ENCODE data around the gene CLCN6. TPM values are rescaled to one million over a fixed set of nuclear protein-coding genes. Genes with fewer than 3 reads are reported as not detected.

Gene CLCN6
- total RNA-seq, 2 donors from 2014 or later: 29.6 to 31.5 TPM

GRCh38 chr1:11788549-11789053 lies 17.4 kb upstream of the CLCN6 start:
- no peaks in the 10 kb centered on the region for H3K9me3 ChIP-seq (ENCODE audit: control insufficient read depth, low read length)
- DNase-seq: no peak
- H3K36me3 Mint-ChIP-seq (ENCODE audit: low read depth): peaks cover 24% of the 10 kb centered on the region

GRCh38 chr1:11789126-11790067 lies 16.6 kb upstream of the CLCN6 start:
- H3K9me3 ChIP-seq (ENCODE audit: control insufficient read depth, low read length): no peaks in the 10 kb centered on the region
- Mint-ChIP-seq H3K4me1 (peaks cover 24% of the 10 kb centered on the region), H3K9me3 (no peaks in the 10 kb centered on the region), H3K27ac (no peak overlapping the region), H3K36me3 (ENCODE audit: low read depth) (peaks cover 25% of the 10 kb centered on the region), H3K27me3 (ENCODE audit: insufficient read depth) (no peaks in the 10 kb centered on the region), H3K4me3 (no peak overlapping the region)
- WGBS, 2 experiments (ENCODE audit: insufficient coverage in 1 of 2, insufficient read length in 1 of 2): 90 to 94% methylated on average over 8 to 13 of the region's 13 CpGs
- no peak overlapping the region for H3K4me3 ChIP-seq (ENCODE audit: low read length)
- DNase-seq: no peak
- peak overlapping the region; percentile 73 for H3K27ac ChIP-seq (ENCODE audit: low read depth, low read length)
- H3K9ac ChIP-seq (ENCODE audit: extremely low read depth, low read length, poor library complexity, severe bottlenecking): no peak overlapping the region
- H3K4me1 ChIP-seq (ENCODE audit: control insufficient read depth, insufficient read depth, low read length): peaks cover 26% of the 10 kb centered on the region
- H3K36me3 ChIP-seq (ENCODE audit: control insufficient read depth, insufficient read depth, low read length): peaks cover 18% of the 10 kb centered on the region
- H3K27me3 ChIP-seq (ENCODE audit: control insufficient read depth, insufficient read depth, low read length, poor library complexity, severe bottlenecking): no peaks in the 10 kb centered on the region
- TF ChIP-seq CTCF (conservative IDR thresholded peaks at IDR 0.05): no peak

More at GRCh38 chr1:11788549-11789053, 17.4 kb upstream of the CLCN6 start:
- no peak for TF ChIP-seq CTCF (conservative IDR thresholded peaks at IDR 0.05)
- H3K4me1 Mint-ChIP-seq: peaks cover 24% of the 10 kb centered on the region
- Histone ChIP-seq H3K4me3 (ENCODE audit: low read length) (no peak overlapping the region), H3K36me3 (ENCODE audit: control insufficient read depth, insufficient read depth, low read length) (peaks cover 14% of the 10 kb centered on the region), H3K27me3 (ENCODE audit: control insufficient read depth, insufficient read depth, low read length, poor library complexity, severe bottlenecking) (no peaks in the 10 kb centered on the region), H3K27ac (ENCODE audit: low read depth, low read length) (peak overlapping the region; percentile 73), H3K4me1 (ENCODE audit: control insufficient read depth, insufficient read depth, low read length) (peaks cover 26% of the 10 kb centered on the region), H3K9ac (ENCODE audit: extremely low read depth, low read length, poor library complexity, severe bottlenecking) (no peak overlapping the region)
- H3K27me3 Mint-ChIP-seq (ENCODE audit: insufficient read depth): no peaks in the 10 kb centered on the region
- no peak overlapping the region for H3K27ac Mint-ChIP-seq
- no peak overlapping the region for H3K4me3 Mint-ChIP-seq
- no peaks in the 10 kb centered on the region for H3K9me3 Mint-ChIP-seq
- WGBS, 2 experiments (ENCODE audit: insufficient coverage in 1 of 2, insufficient read length in 1 of 2): 96 to 99% methylated on average over 11 to 14 of the region's 14 CpGs

GRCh38 chr1:11790101-11790879 lies 15.7 kb upstream of the CLCN6 start:
- 93 to 97% methylated on average over 14 to 20 of the region's 20 CpGs for WGBS, 2 experiments (ENCODE audit: insufficient coverage in 1 of 2, insufficient read length in 1 of 2)
- no peak for DNase-seq
- H3K9ac ChIP-seq (ENCODE audit: extremely low read depth, low read length, poor library complexity, severe bottlenecking): no peak overlapping the region
- Mint-ChIP-seq H3K4me1 (peaks cover 24% of the 10 kb centered on the region), H3K4me3 (no peak overlapping the region), H3K9me3 (no peaks in the 10 kb centered on the region), H3K27me3 (ENCODE audit: insufficient read depth) (no peaks in the 10 kb centered on the region), H3K36me3 (ENCODE audit: low read depth) (peaks cover 30% of the 10 kb centered on the region), H3K27ac (peak overlapping the region; percentile 65)
- H3K36me3 ChIP-seq (ENCODE audit: control insufficient read depth, insufficient read depth, low read length): peaks cover 23% of the 10 kb centered on the region
- H3K9me3 ChIP-seq (ENCODE audit: control insufficient read depth, low read length): no peaks in the 10 kb centered on the region
- H3K27me3 ChIP-seq (ENCODE audit: control insufficient read depth, insufficient read depth, low read length, poor library complexity, severe bottlenecking): no peaks in the 10 kb centered on the region
- H3K4me3 ChIP-seq (ENCODE audit: low read length): no peak overlapping the region
- no peak for TF ChIP-seq CTCF (conservative IDR thresholded peaks at IDR 0.05)
- no peak overlapping the region for H3K27ac ChIP-seq (ENCODE audit: low read depth, low read length)
- H3K4me1 ChIP-seq (ENCODE audit: control insufficient read depth, insufficient read depth, low read length): peaks cover 21% of the 10 kb centered on the region
